Right atrium auricular region (tissue), 2 donors: ENCODE data around the gene CYB5R2. TPM values are rescaled to one million over a fixed set of nuclear protein-coding genes. Genes with fewer than 3 reads are reported as not detected.

Experiments used
- DNase-seq: peaks from one replicate; pipeline ENCODE4 v3.0.0-alpha.2; 2019; ENCODE audit warnings: low spot score
- H3K27ac ChIP-seq, 2 donors: fragments of 200-600 bp; sonication (generic); 1 replicate in 1 of 2; 2 replicates in 1 of 2; pipeline ENCODE4 v1.5.1; 2016 to 2019
- H3K27me3 ChIP-seq, 2 donors: fragments of 200-600 bp; sonication (generic); one replicate each; pipeline versions ENCODE4 v1.5.1 to v1.6.0; 2017 to 2019
- H3K36me3 ChIP-seq: fragments of 200-600 bp; sonication (generic); one replicate; pipeline ENCODE4 v1.5.1; 2016
- H3K4me1 ChIP-seq, 2 donors: fragments of 200-600 bp; sonication (generic); one replicate each; pipeline versions ENCODE4 v1.5.1 to v1.6.0; 2017 to 2019
- H3K4me3 ChIP-seq, 2 donors: fragments of 200-600 bp; sonication (generic); 1 replicate in 1 of 2; 2 replicates in 1 of 2; pipeline ENCODE4 v1.5.1; 2017 to 2019; ENCODE audit warnings: mild to moderate bottlenecking in 1 of 2, moderate library complexity in 1 of 2
- H3K9me3 ChIP-seq, 2 donors: fragments of 200-600 bp; sonication (generic); one replicate each; pipeline ENCODE4 v1.5.1; 2019
- total RNA-seq, 2 donors: library from RNA; depleted of rRNA; stranded (reverse); fragments of >200 nt; gene quantifications; one replicate each; pipeline ENCODE4 v1.1.0, GENCODE V29; 2016
- TF ChIP-seq, protein P1 (sequence below), 2 donors: fragments of 200-600 bp; sonication (generic); IDR thresholded peaks; one replicate each; pipeline ENCODE4 v1.5.1; 2019; ENCODE audit warnings: antibody characterized with exemption in 2 of 2

The CYB5R2 gene
- 1 to 10 TPM; 1.5 to 4.0 TPM for total RNA-seq

DNA sequence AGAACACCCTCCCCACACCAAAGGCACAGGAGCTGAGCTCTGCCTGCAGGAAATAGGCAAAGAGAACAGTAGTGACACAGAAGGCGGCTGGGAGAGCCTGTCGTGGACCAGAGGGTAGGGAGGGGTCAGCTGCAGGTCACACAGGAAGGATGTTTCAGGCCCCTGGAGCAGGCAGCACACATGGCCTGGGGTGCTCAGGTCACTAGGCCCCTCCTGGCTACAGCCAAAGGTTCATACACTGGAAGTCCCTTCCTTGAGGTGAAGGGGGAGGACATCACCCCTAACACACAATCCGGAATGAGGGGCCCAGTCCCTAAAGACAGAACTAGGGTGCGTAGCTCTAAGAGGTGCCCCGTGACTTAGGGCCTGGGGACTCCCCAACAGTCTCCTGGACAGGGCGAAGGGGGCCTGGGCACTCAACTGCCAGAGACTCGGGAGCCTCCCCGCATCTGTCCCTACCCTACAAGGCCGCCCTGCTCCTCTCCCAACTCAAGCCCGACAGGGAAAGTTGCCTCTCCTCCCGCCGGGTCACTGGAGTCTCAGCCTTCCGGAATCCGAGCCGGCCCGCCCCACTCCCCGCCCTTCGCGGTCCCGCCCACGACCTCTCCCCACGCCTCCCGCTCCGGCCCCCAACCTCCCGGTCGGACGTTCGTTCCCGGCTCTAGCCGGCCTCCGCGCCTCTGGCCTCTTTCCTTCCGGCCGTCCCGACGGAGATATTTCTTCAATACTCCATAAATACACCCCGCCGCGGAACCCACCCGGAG lies at the start of gene CYB5R2:
TSS of gene CYB5R2 (minus strand) at position 541 of the 764 bp plus-strand sequence. CDS start 675 bp downstream, outside the sequence.
- no peaks in the 10 kb centered on the region for H3K27me3 ChIP-seq
- TF ChIP-seq, protein P1, sequence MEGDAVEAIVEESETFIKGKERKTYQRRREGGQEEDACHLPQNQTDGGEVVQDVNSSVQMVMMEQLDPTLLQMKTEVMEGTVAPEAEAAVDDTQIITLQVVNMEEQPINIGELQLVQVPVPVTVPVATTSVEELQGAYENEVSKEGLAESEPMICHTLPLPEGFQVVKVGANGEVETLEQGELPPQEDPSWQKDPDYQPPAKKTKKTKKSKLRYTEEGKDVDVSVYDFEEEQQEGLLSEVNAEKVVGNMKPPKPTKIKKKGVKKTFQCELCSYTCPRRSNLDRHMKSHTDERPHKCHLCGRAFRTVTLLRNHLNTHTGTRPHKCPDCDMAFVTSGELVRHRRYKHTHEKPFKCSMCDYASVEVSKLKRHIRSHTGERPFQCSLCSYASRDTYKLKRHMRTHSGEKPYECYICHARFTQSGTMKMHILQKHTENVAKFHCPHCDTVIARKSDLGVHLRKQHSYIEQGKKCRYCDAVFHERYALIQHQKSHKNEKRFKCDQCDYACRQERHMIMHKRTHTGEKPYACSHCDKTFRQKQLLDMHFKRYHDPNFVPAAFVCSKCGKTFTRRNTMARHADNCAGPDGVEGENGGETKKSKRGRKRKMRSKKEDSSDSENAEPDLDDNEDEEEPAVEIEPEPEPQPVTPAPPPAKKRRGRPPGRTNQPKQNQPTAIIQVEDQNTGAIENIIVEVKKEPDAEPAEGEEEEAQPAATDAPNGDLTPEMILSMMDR (IDR thresholded peaks at IDR 0.05), result no peak

DNA sequence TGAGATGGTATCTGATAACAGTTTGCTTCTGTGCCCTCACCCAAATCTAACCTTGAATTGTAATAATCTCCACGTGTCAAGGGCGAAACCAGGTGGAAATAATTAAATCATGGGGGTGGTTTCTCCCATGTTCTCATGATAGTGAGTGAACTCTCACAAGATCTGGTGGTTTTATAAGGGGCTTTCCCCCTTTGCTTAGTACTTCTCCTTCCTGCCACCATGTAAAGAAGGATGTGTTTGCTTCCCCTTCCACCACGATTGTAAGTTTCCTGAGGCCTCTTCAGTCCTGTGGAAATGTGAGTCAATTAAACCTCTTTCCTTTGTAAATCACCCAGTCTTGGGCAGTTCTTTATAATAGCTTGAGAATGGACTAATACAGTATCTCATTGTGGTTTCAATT lies 41.5 kb upstream of the CYB5R2 start:
- H3K4me3 ChIP-seq, result no peak overlapping the region
- DNase-seq, result no peak
- H3K36me3 ChIP-seq, result no peaks in the 10 kb centered on the region
- TF ChIP-seq, protein P1 (IDR thresholded peaks at IDR 0.05), result no peak
- no peaks in the 10 kb centered on the region for H3K4me1 ChIP-seq
- H3K9me3 ChIP-seq, result no peaks in the 10 kb centered on the region
- H3K27me3 ChIP-seq, result no peaks in the 10 kb centered on the region
- no peak overlapping the region for H3K27ac ChIP-seq

More for the DNA sequence above, at the start of gene CYB5R2:
- no peaks in the 10 kb centered on the region for H3K36me3 ChIP-seq
- peak within 1 kb of the TSS; percentile 25 to 30 for H3K27ac ChIP-seq
- no peak for DNase-seq
- H3K9me3 ChIP-seq, result no peaks in the 10 kb centered on the region
- H3K4me3 ChIP-seq, result peak within 1 kb of the TSS; percentile 57 to 60
- H3K4me1 ChIP-seq, result peaks cover 0 to 17% of the 10 kb centered on the region in 2 donors

DNA sequence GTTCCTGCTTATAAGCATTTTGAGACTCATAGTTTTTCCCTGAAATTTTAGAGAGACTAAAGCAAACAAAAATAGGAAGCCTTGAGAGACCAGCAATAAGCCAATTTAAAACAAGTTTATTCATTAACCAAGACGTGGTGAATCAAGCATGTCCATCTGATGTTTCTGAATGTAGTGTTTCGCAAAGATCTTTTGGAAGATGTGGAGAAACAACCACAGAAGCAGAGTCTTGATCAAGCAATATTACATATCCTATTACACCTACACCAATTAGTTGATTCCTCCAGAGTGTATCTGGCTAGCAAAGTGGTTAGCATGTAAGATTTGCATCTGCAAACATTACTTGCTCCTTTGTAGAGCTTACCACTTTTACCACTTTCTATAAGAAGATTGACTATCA lies 33.1 kb upstream of the CYB5R2 start, which contains the start of gene OVCH2:
TSS of gene OVCH2 (minus strand) at position 101 of the 400 bp plus-strand sequence. CDS start at position 18, 83 bp downstream.
- H3K27me3 ChIP-seq, result no peaks in the 10 kb centered on the region
- no peak within 1 kb of the TSS for H3K4me3 ChIP-seq
- H3K36me3 ChIP-seq, result no peaks in the 10 kb centered on the region
- no peaks in the 10 kb centered on the region for H3K4me1 ChIP-seq
- DNase-seq, result no peak
- TF ChIP-seq, protein P1 (IDR thresholded peaks at IDR 0.05), result no peak
- no peaks in the 10 kb centered on the region for H3K9me3 ChIP-seq
- no peak within 1 kb of the TSS for H3K27ac ChIP-seq

DNA sequence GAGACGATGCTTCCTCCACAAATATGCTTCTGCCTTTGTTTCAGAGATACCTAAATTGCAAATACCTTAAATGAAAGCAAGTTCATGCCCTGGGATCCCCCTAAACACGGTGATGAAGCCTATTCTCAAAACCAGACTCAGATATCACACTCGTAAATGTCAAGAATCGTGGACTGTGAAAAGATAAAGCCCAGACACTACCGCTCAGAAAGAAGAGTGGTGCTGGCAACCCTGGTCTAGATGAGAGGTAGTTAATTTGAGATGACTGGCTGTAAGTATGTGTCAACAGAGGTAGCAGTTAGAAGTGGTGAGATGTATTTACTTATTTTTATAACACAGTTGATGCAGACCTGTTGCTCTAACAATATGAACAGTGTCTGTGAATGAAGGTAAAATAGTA lies 30.4 kb upstream of the CYB5R2 start:
- TF ChIP-seq, protein P1 (IDR thresholded peaks at IDR 0.05), result no peak
- DNase-seq, result no peak
- Histone ChIP-seq H3K36me3 (no peaks in the 10 kb centered on the region), H3K27me3 (no peaks in the 10 kb centered on the region), H3K4me3 (no peak overlapping the region), H3K4me1 (no peaks in the 10 kb centered on the region), H3K27ac (no peak overlapping the region), H3K9me3 (no peaks in the 10 kb centered on the region)

DNA sequence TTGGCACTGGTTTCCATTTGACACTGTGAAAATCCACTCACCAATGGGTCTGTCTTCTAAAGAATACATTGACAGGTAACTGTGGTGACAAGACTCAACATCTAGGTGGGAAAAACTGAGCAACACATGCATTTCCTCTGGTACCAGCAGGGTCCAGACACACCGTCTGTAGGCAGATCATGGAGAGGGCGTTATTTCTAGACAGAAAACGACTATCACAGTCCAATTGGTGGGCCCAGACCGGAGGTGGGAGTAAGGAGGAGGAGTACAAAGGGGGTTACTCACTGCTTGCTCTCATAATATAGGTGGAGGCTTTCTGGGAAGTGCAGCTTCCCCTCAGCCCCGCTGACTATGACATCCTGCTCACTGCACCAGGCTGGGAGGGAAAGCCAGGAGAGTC lies 23.1 kb upstream of the CYB5R2 start:
- H3K4me1 ChIP-seq, result no peaks in the 10 kb centered on the region
- no peaks in the 10 kb centered on the region for H3K27me3 ChIP-seq
- DNase-seq, result no peak
- H3K9me3 ChIP-seq, result no peaks in the 10 kb centered on the region
- H3K36me3 ChIP-seq, result no peaks in the 10 kb centered on the region
- no peak overlapping the region for H3K4me3 ChIP-seq
- TF ChIP-seq, protein P1 (IDR thresholded peaks at IDR 0.05), result no peak
- no peak overlapping the region for H3K27ac ChIP-seq
